Subcutaneous adipose tissue (tissue), 4 donors: Measurements from ENCODE around the gene LYAR. TPM values are rescaled to one million over a fixed set of nuclear protein-coding genes. Genes with fewer than 3 reads are reported as not detected.

Experiments used
- CTCF ChIP-seq: fragments of 450-650 bp; IDR thresholded peaks from one replicate; pipeline ENCODE4 v1.5.1; 2016; ENCODE audit warnings: low read depth, mild to moderate bottlenecking, control low read depth, antibody characterized with exemption, moderate library complexity
- total RNA-seq, 4 donors: library from RNA; depleted of rRNA; stranded (reverse); fragments of >200 nt; gene quantifications; one replicate each; pipeline ENCODE4 v1.1.0, GENCODE V29; 2016

LYAR gene
- total RNA-seq, 4 donors from 2014 or later, result 10.2 to 19.1 (median 13.5) TPM

GRCh38 chr4:4226606-4227438, 63.1 kb downstream of the LYAR start, which contains the start of gene OTOP1:
Gene OTOP1 (minus strand): TSS chr4:4226929. CDS start chr4:4226864, 65 bp downstream.
- TF ChIP-seq CTCF, result no peak

GRCh38 chr4:4225915-4226605, 63.9 kb downstream of the LYAR start:
- no peak for TF ChIP-seq CTCF

Other genes with a start within 250 kb of the LYAR start
- not detected for gene OTOP1, start 63.2 kb downstream of the LYAR start, total RNA-seq
- gene TMEM128, start 41.9 kb downstream of the LYAR start, total RNA-seq, result 10 to 100 TPM; 15.2 to 24.5 (median 17.3) TPM
- 1 to 10 TPM; 1.9 to 7.0 (median 4.0) TPM for gene ZBTB49, start 97 bp upstream of the LYAR start, total RNA-seq
- gene NSG1, start 96.9 kb upstream of the LYAR start, total RNA-seq, result under 1 TPM in 2 of 4 donors, not detected in 2; 0.17 to 0.33 TPM